GM20431 (cell line): Measurements from ENCODE around the gene SLC27A4.

Experiments used
- in situ Hi-C: fragments of 300-500 bp; cut with MseI, MboI; formaldehyde crosslinking; loops from one replicate; pipeline ENCODE4 v1.15.0; 2020; ENCODE audit warnings: low sequenced_read_pairs; ENCODE audit not compliant: unreplicated experiment

The SLC27A4 gene

DNA sequence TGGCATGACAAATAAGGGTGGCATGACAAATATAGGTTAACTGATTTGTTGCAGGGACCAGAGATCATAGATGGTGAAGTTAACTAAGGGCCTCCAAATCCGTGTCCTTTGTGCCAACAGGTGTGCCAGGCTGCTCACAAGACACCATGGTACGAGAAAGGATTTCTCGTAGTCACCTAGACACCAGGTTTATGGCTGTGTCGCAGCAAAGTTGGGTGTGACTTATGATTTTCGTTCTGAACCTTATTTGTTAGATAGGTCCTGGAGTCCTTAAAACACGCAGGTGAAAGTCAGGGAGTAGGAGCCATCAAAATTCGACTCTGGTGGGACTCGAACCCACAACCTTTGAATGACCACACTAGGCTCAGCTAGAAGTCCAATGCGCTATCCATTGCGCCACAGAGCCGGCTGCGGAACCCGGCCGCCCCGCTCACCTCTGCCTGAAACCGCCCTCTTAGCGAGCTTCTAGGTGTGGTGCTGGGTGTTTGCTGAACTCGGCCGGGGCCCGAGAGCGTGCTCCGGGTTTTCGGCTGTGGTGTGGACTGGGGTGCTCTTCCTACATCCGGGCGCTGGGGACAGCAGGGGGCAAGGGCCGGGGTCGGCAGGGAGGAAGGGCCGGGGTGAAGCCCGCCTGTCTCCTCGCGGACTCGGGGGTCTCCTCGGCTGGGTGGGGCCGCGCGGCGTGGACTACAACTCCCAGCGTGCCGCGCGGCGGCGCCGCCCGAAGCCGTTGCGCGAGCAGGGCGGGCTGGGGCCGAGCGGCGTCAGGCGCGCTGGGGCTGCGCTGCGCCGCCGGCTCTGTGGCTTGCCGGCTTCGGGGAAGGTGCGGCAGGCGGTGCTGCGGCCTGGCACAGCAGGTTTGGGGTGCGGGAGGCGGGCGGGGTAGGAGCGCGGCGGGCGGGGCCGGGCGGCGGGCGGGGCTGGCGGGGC is at the start of gene SLC27A4:
Gene SLC27A4 (plus strand): TSS at position 767 of the 930 bp plus-strand sequence. CDS start 2,606 bp downstream, outside the sequence.
- in situ Hi-C loops, result no loop called here

DNA sequence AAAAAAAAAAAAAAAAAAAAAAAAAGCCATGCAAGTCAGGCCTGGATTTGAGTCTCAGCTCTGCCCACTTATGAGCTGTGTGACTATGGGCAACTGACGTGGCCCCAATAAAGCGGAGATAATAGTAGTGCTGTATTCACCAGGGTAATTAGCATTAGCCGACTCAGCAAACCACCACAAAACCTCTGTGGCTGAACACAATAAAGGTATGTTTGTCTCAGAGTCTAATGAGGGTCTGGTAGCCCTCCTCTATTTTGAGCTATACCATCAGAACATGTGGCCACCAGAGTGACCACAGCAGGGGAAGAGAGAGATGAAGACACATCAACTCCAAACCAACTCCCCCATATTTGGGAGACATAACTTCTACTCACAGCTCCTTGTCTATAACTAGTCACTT is 48.3 kb upstream of the SLC27A4 start:
- in situ Hi-C loops, result no loop called here

DNA sequence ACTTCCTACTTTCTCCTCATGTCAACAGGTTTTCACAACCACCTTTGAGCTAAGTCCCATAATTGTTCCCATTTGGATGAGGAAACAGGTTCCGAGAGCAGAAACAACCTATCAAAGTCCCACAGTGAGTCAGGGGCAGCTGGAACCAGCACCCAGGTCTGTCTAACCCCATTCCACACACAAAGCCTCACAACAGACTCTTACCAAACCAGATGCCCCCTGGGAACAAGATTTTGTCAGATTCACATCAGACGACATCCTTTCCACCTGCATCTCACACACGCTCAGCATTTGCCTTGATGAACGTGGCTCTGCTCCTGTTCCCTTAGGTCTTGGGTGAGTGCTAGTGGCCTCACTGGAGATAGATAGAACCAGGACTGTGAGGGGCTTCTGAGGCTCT is 47.2 kb upstream of the SLC27A4 start:
- in situ Hi-C loops, result no loop called here

DNA sequence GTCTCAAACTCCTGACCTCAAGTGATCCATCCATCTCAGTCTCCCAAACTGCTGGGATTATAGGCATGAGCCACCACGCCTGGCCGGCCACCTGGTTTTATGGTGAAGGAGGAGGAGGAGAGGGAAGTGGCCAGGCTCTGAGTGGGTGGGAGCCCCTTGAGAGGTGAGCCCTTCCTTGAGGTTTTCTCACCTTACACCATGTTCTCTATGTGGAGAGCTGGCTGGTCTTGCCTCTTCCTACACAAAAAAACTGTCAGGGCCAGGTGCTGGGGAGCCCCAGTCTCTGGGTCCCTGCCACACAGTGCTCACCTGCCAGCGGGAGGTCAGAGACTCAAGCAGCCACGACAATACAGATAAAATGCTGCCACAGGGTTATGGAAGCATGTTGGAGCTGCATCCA is 46.2 kb upstream of the SLC27A4 start:
- in situ Hi-C loops, result no loop called here

DNA sequence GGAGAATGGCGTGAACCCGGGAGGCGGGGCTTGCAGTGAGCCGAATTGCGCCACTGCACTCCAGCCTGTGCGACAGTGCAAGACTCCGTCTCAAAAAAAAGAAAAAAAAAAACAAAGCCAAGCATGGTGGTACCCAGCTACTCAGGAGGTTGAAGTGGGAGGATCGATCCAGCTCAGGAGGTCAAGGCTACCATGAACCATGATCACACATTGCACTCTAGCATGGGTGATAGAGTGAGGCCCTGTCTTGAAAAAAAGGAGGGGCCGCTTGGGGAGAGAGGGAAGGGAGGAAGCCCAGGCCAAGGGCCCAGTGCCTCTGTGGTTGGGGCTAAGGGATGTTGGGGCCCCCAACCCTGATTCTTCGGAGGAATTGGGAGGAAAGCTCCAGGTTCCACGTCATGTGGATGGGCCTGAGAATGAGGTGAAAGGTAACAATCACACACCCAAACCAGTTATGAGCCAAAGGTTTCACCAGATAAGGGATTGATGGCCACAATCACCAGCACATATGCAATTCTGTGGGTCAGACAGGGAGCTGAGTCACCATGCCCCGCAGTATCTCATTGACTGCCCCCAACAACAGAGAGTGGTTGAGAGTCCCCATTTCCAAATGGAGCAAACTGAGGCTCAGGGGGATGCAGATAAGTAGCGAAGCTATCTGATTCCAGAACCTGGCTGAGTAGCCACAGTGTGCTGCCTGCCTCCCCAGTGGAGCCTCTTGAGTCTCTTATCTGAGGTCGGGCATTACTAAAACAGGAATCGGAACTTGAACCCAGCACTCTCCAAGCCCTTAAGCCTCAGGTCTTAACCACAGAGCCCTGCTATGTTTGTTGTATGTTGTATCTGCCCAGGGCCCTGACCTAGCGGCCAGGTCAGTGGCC is 43.7 kb upstream of the SLC27A4 start:
- in situ Hi-C loops, result no loop called here

DNA sequence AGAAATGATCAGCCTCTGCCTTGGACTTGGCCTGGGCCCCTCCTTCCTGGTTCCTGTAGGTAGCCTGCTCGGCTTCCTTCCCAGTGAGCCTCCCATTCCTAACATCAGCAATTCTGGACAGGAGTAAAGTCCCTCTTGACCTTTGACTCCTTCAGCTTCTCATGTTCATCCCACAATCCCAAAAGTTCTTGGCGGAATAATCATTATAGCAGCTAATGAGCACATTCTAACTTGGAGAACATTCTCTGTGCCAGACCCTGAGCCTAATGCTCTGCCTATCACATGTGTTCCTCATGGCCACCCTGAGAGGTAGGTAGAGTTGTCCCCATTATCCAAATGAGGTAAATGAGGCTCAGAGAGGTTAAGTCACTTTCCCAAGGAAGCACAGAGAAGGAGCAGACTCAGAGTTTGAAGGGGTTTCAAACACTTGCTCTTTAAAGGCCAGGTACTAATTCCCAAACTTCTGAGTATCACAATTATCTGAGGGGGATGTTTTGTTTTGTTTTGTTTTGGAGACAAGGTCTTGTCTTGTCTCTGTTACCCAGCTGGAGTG is 43.0 kb upstream of the SLC27A4 start:
- in situ Hi-C loops, result no loop called here

DNA sequence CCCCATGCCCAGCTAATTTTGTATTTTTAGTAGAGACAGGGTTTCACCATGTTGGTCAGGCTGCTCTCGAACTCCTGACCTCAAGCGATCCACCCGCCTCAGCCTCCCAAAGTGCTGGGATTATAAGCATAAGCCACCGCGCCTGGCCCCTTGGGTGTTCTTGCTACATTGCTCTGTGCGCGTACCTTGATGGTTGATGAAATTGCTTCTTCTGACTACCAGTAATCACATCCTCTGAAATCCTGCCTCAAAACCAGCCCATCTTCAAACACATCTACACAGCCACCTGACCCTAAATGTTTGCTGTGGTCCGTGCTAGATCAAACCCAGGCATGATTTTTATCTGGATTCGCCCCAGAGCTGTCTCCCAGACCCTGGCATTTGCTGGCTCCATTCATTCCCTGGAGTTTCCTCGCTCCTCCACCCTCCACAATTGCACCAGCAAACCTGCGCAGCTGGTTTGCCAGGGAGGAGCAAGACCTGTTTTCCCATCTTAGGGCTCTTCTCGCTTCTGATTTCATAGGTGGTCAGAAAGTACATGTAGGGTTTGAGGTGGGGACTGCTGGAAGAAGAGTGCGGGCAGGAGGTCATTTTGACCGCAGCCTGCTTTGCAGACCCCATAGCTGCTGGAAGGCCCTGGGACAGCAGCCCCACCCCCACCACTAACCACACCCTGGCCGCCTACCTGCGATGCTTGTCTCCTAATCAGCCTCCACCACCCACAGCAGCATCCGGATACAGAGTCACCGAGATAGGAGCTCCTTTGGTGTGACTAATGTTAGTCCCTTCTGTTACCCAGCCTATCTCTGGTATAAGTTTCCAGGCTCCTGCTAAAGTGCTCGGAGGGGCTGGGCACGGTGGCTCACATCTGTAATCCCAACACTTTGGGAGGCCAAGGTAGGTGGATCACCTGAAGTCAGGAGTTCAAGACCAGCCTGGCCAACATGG is 41.5 kb upstream of the SLC27A4 start:
- in situ Hi-C loops, result no loop called here

DNA sequence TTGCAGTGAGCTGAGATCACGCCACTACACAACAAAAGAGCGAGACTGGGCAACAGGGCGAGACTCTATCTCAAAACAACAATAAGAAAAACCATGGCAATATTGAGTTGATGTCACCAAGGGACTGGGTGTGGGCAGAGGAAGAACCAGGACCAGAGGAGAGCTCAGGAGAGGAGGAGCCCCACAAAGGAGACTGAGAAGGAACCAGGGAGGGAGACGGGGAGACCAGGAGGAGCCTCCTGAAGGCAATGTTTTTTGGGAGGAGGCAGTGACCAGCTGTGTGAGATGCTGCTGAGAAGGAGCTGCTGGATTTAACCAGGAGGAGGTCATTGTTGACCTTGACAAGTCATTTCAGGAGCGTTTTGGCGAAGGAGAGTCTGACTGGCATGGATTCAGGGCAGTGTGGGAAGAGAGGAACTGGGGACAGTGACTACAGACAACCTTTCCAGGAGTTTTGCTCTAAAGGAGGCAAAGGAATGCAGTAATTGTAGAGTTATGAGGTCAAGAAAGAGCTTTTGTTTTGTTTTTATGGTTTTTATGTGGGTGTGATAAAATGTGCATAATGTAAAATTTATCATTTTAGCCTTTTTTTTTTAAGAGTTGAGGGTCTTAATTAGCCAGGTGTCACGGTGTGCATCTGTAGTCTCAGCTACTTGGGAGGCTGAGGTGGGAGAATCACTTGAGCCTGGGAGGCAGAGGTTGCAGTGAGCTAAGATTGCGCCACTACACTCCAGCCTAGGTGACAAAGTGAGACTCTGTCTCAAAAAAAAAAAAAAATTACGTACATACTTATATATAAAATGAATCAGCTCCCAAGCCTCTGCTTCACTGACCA is 36.0 kb upstream of the SLC27A4 start:
- in situ Hi-C loops, result no loop called here

DNA sequence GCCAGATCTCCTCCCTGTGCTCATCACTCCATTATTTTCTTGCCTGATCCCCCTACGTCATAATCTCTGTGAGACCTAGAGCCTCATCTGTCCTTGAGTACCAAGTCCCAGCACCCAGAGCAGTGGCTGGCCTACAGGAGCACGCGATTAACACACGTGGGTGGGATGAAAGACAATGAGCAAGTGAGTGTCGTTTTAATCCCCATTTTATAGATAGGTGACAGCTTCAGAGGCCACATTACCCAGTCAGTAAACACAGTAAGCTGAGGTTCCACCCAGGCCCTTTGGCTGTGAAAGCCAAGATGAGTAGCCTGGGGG is 35.4 kb upstream of the SLC27A4 start:
- in situ Hi-C loops, result no loop called here

DNA sequence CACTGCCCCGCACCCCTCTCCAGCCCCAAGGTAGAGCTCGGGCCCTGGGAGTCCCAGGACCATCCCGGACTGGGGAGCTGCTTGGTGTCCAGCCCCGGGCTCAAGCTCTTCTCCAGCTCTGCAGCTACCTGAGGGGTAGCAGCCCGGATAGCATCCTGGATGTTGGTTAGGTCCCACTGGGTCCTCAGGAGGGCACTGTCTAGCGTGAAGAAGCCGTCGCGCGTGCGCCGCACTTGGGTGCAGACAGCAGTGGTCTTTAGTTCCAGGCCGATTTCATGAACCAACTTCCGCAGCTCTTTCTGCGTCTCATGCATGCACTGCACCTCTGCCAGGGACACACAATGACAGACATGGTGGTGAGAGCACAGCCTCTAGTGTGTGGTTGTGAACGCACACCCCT is 30.8 kb upstream of the SLC27A4 start:
- in situ Hi-C loops, result no loop called here

DNA sequence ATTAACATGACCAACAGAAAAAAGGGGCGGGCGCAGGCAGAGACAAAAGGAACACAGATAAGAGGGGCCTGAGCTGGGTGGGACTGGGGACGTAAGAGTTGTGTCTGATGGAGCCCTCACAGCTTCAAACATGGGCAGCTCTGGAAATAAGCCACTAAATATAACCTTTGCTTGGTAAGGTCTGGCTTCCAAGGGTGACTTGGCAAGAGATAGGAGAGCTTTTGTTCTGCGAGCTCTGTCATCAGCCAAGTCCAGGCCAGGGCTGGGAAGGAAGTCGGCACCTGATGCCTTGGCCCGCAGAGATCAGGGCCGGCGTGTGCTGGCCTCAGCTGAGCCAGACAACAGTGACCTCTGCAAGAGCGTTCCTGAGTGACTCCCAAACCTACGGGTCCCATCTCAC is 29.9 kb upstream of the SLC27A4 start:
- in situ Hi-C loops, result no loop called here

DNA sequence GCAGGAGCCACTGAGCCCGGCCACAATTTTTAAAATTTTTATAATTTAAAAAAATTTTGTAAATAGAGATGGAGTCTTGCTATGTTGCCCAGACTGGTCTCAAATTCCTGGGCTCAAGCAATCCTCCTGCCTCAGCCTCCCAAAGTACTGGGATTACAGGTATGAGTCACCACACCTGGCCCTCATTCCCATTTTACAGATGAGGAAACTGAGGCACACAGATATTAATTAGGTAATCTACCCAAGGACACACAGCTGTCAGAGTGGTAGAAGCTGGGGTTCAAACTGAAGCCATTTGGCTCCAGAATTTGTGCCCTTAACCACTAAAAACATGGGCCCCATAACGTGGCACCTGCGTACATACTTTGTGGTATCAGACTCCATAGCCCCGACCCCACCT is 25.6 kb upstream of the SLC27A4 start:
- in situ Hi-C loops, result no loop called here

DNA sequence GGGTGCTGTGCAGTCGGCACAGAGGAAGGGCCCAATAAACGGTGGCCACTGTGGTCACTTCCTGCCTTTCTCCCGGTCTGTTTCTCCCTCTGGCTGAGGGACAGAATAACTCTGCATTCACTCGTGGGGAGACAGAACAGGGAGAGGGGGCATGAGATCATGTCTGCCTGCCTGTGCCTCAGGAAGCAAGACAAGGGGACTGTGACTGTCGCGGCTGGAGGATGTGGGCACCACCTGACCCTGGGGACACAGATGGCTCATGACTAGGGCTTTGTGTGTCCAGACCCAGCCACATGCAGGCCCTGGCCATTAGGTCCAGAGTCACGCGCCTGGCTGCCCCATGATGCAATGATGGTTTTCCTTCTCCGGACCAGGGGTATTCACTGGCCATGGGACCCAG is 23.9 kb upstream of the SLC27A4 start:
- in situ Hi-C loops, result no loop called here

DNA sequence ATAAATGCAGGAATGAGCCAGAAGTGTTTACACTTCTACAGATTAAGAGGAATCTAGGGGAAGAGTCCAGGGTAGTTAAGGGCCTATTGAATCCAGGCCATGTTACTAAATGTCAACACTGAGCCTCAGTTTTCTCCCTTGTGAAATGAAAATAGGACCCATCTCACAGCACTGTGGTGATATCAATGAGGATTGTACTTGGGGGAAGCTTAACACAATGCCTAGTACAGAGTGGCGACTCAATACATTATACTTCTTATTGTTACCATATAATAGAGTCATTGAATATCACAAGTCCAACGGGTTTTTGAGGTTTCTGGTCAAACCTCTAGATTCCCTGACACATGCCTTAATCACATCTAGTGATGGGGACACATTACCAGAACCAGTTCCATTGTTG is 22.7 kb upstream of the SLC27A4 start:
- in situ Hi-C loops, result no loop called here

DNA sequence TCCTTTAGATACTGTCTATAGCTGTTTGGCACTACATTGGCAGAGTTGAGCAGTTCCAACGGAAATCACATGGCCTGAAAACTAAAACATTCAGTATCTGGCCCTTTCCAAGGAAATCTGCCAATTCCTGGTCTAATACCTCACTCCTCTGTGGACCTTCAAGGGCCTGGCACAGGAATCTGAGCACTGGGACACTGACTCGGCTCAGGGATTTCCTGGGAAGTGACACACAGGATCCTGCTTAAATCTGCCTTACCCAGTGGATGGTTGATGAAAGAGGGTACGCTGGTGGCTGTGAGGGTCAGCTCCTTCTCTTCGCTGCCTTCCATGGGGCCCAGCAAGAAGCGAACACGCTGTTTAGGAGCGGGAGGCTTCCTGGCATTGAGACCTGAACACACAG is 19.0 kb upstream of the SLC27A4 start:
- in situ Hi-C loops, result no loop called here

DNA sequence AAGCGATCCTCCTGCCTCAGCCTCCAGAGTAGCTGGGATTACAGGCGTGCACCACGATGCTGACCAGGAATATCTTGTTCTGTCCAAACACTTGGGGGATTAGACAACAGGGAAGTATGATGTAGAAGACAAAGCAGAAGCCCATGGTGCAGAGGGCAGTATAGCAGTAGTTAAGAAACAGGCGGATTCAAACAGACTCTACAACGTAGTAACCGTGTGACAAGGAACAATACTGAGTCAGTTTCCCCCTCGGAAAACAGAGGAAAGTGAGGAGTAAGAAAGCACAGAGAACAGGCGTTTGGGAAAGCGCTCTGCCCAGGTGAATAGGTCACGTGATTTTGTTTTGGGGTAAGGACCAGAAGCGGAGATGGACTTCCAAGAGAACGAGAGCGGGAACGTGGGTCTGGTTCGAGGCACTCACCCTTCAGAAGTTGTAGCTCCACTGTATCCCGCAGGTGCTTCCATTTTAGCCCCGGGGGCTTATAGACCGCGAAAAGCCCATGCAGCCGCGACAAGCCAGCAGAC is 18.4 kb upstream of the SLC27A4 start:
- in situ Hi-C loops, result no loop called here

DNA sequence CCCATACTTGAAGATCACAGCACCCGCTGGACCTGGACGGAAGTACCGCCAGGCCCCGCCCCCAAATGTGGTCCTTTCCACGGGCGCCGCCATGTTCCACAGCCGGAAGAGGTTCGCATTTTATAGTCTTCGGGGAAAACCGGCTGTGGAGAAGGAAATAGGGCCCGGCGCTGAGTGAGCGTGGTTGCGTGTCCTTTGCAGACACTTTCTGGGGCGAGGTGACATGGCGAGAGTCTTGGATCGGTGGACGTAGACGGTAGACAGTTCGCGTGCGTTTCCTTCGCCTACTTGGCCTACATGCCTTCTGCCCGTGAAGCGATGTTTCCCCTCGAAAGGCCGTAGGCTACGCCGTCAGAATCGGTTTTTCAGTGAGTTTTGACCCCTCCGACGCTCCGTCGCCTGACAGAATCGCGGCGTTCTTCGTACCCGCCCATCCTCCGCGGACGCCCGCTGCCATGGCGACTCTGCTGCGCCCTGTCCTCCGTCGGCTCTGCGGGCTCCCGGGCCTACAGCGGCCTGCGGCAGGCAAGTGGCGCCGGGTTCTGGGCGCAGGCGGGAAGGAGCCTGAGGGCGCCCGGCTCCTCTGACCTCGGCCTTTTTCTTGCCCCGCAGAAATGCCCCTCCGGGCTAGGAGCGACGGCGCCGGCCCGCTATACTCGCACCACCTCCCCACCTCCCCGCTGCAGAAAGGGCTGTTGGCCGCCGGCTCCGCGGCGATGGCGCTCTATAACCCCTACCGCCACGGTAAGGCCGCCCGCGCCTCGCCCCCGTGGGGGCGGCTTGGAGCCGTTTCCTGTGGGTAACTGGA is 17.7 kb upstream of the SLC27A4 start, which contains the start of the genes COQ4 and TRUB2:
Gene COQ4 (plus strand): TSS at position 436 of the 808 bp plus-strand sequence. CDS start 20 bp downstream, at position 456.
Gene TRUB2 (minus strand): TSS at position 44 of the 808 bp plus-strand sequence. CDS start 39 bp downstream, at position 5.
- in situ Hi-C loops, result no loop called here
